ES-I3 (cell line): Measurements from ENCODE around the gene IFITM5.
A peak's percentile ranks its signal among the peaks of the same experiment; 100 is the strongest.
"Not testable (repeated sequence)": the region's sequence is repeated elsewhere in the genome, so short reads cannot be mapped to it uniquely, and the experiment has no call there.

Source experiments
- H3K36me3 ChIP-seq: 2 replicates; pipeline ENCODE4 v1.6.1; 2013; ENCODE audit warnings: mild to moderate bottlenecking, low read length, control low read depth, moderate library complexity; ENCODE audit not compliant: insufficient read depth
- H3K4me1 ChIP-seq: 2 replicates; pipeline ENCODE4 v1.6.1; 2013; ENCODE audit warnings: mild to moderate bottlenecking, control low read depth, low read length; ENCODE audit not compliant: insufficient read depth
- H3K9ac ChIP-seq: 2 replicates; pipeline ENCODE4 v1.6.1; 2013; ENCODE audit warnings: low read depth, mild to moderate bottlenecking, low read length, moderate library complexity
- H3K9me3 ChIP-seq: 2 replicates; pipeline ENCODE4 v1.6.1; 2013; ENCODE audit warnings: mild to moderate bottlenecking, low read length, moderate library complexity; ENCODE audit not compliant: control insufficient read depth, insufficient read depth

The IFITM5 gene

DNA sequence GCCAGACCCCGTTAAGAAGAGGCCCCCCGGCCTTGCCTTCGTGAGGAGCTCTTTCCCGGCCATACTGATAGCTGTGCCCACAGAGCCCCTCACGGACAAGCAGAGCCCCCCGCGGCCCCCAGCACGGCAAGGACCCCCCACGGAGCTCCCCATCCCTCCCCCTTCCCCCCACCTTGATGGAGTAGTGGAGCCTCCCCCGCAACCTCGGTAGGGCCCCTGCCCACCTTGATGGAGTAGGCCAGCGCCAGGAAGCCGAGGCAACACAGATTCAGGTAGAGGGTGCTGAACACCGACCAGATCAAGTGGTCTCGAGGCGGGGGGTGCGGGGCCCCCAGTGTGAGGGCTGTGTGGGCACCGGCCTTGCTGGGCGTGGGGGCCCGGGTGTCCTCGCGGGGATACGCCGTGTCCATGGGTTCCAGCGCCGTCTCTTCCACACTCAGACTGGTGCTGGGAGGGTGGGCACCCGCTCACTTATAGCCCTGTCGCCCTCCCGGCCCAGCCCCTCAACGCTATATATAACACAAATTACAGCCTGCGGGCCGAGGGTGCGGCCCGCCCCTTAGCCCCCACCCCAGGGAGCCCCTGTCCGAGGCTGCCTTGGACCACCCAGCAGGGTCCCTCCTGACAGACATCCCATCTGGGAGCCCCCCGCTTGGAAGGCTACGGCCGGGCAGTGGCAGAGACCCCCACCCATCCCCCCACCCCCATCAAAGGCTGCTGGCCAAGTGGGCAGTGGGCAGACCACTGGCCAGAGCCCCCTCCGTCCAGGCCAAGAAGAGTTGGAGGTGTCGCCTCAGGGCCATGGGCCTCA is at the start of gene IFITM5:
Gene IFITM5, minus strand, starts transcription at position 446 of the 811 bp plus-strand sequence. Its CDS starts 36 bp downstream, at position 410.
- Histone ChIP-seq H3K4me1 (peaks cover 8% of the 10 kb centered on the region; the same call in 1 of the 2 replicates), H3K9ac (no peak within 1 kb of the TSS), H3K36me3 (no peaks in the 10 kb centered on the region), H3K9me3 (no peaks in the 10 kb centered on the region)

DNA sequence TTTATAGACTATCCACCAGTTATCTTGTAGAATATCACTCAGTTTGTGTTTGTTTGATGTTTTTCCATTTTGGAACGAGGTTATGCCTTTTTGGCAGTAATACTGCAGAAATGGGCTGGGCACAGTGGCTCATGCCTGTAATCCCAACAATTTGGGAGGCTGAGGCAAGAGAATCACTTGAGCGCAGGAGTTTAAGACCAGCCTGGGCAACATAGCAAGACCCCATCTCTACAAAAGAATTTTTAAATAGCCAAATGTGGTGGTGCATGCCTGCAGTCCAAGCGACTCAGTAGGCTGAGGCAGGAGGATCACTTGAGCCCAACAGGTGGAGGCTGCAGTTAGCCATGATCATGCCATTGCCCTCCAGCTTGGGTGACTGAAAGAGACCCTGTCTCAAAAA is 47.2 kb upstream of the IFITM5 start:
- H3K4me1 ChIP-seq, result no peaks in the 10 kb centered on the region; the same call in 1 of the 2 replicates
- no peaks in the 10 kb centered on the region for H3K36me3 ChIP-seq
- H3K9me3 ChIP-seq, result no peaks in the 10 kb centered on the region
- no peak overlapping the region for H3K9ac ChIP-seq

DNA sequence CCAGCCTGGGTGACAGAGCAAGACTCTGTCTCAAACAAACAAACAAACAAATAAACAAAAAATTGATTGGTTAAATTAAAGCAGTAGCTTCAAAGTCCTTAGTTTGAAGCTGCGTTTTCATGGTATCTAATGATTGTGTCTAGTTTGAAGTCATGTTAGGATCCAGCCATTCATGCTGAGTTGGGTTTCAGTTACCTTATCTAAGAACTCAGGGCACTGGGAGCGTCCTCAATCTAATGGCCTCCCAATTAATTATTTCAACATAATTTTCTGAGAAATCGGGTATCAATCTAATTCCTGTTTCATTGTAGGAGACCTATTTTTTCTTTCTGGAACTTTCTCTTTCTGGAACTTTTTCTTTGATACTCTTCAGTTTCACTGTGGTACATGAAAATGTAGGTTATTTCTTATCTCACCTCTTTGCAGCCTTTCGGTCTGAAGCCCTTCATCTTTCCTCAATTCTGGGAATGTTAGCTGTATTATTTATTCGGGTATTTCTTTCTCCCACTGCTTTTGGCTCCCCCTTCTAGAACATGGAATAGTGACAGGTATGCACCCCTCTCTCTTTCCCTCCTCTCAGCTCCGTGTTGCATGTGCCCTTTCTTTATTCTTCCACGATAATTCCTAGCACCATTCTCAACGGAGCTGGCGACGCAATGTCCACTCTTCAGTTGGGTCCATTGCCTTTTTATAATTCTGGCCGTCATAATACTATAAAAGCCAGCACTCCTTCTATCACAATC is 45.7 kb upstream of the IFITM5 start:
- Histone ChIP-seq H3K9me3 (no peaks in the 10 kb centered on the region), H3K36me3 (no peaks in the 10 kb centered on the region), H3K4me1 (peaks cover 12% of the 10 kb centered on the region), H3K9ac (no peak overlapping the region)

DNA sequence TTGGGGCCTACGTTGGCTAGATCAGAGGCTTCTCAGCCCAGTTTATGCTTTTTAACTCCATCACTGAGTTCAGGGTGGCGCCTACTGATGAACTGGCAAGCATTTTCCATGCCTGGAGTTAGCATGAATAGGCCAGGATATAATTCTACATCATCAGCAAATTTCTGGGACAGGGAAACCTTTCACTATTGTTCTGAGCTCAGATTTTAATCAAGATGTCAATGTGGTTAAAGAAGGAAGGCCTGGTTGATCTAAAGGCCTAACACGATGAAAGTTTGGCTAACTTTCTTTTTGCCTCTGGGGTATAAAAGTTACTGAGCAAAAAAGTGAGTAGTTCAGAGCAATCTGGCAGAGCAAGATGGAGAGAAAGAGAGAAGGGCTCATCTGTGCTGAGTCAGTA is 43.0 kb upstream of the IFITM5 start:
- no peaks in the 10 kb centered on the region for H3K36me3 ChIP-seq
- no peak overlapping the region for H3K9ac ChIP-seq
- no peaks in the 10 kb centered on the region for H3K9me3 ChIP-seq
- H3K4me1 ChIP-seq, result peaks cover 12% of the 10 kb centered on the region

DNA sequence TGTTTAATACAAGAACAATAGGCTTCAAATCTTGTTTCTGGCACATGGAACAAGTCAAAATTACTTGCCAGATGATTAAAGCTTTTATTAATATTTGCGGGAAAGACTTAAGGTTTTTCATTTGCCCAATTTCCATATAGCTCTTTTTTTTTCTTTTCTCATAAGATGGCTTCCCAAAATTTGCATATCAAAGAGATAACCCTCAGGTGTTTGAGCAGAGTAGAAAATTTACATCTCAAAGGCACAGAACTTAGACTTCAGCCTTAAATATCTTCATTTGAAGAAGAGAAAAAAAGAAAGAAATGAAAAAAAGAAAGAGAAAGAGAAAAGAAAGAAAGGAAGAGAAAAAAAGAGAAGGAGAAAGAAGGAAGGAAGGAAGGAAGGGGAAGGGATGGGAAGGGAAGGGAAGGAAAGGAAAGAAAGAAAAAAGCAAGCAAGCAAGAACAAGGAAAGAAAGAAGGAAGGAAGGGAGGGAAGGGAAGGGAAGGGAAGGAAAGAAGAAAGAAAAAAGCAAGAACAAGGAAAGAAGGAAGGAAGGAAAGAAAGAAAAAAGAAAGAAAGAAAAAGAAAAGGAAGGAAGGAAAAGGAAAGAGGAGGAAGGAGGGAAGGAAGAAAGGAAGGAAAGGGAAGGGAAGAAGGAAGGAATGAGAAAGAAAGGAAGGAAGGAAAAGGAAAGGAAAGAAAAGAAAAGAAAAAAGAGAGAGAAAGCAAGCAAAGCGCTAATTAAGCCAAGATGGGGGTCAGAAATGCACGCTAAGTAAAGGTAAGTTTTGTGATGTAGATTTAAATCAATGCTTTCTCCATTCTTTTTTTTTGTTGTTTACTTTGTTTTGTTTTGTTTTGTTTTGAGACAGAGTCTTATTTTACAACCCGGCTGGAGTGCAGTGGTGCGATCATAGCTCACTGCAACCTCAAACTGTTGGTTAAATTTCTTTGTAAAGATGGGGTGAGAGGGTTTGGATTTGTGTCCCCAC is 41.5 kb upstream of the IFITM5 start:
- Histone ChIP-seq H3K9me3 (no peaks in the 10 kb centered on the region), H3K9ac (no peak overlapping the region), H3K36me3 (no peaks in the 10 kb centered on the region), H3K4me1 (peaks cover 22% of the 10 kb centered on the region)

DNA sequence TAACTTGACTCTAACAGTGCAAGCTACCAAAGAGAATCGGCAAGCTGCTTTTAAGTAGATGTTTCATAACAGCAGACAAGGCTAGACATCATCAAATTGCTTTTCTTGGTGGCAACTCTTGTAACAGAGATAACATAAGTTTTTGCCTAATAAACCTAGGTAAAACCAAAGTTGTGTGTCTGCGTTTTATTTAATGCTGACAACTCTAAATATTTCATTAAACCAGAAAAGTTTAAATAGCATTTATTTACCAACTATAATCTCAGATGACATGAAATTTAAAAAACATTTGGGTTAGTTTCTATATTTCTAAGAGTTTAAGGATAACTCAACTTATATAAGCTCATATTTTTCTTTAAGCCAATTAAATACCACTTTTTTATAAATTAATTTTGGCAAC is 40.6 kb upstream of the IFITM5 start:
- Histone ChIP-seq H3K36me3 (no peaks in the 10 kb centered on the region), H3K4me1 (peaks cover 29% of the 10 kb centered on the region), H3K9me3 (no peaks in the 10 kb centered on the region), H3K9ac (no peak overlapping the region)

DNA sequence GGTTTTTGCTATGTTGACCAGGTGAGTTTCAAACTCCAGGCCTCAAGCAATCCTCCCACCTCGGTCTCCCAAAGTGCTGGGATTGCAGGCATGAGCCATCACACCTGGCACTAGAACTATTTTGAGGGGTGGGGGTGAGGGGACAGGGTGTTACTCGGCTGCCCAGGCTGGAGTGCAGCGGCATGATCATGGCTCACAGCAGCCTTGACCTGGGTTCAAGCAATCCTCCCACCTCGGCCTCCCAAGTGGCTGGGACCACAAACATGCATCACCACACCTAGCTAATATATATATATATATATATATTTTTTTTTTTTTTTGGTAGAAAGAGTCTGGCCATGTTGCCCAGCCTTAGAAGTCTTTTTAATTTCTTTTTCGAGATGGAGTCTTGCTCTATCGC is 38.4 kb upstream of the IFITM5 start:
- H3K9me3 ChIP-seq, result no peaks in the 10 kb centered on the region; the same call in 1 of the 2 replicates
- H3K9ac ChIP-seq, result no peak overlapping the region
- H3K36me3 ChIP-seq, result no peaks in the 10 kb centered on the region
- peaks cover 37% of the 10 kb centered on the region for H3K4me1 ChIP-seq

DNA sequence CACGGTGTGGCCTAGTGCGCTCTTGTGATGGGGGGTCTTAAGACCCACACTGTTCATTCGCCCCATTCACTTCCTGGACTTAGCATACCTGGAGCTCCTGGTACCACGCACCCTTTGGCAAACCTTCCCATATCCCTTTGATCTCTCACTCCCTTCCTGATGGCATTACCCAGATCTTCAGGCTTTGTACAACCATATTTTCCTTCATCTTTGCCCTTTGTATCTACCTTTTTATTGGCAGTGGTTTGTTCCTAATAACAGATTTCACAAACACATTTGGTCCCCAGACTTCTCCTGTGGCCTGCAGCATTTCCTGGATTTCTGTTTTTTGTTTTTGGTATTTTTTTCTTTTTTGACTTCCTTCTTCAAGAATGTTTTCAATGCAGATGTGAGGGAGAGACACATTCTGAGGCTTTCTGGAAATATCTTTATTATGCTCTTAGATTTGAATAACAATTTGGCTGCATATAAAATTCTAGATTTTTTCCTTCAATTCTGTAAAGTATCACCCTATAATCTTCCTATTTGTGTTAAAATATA is 37.4 kb upstream of the IFITM5 start:
- Histone ChIP-seq H3K4me1 (peaks cover 37% of the 10 kb centered on the region), H3K9me3 (no peaks in the 10 kb centered on the region; the same call in 1 of the 2 replicates), H3K9ac (no peak overlapping the region), H3K36me3 (no peaks in the 10 kb centered on the region)

DNA sequence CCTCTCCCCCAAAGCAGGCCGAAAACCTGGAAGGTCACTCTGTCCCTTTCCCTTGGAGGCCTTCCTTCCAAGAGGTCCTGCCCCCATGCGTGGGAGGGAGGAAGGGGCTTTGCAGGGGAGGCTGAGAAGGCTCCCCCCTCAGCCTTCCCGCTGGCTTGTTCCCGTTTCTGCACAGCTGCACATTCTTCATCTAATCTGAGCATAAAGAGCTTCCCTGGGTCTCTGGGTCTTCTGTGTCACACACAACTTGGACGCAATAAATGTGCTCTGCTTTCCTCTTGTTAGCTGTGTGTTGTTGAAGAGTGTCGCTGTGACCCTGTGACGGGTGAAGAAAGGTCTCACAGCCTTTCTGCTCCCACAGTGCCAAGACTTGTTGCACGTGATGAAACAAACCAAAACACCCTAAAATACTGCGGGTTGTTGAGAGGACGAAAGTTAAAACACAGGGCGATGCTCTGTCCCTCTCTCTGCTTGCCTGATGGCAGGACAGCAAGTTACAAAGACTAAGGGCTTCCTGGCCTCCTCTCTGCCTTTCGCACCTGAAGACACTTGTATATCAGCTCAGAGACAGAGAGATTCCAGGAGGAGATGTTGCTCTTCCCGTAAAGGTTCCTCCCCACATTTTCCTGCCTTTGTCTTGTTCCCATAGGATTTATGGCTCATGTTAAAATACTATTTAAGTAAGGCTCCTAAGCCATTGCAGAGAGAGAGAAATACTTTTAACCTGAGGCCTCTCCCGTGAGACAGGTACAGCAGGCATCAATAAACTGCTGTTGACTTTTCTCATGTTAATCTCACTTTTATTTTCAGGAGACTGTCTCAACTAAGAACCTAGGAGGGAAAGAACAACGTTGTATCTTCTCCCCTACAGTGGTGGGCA is 36.7 kb upstream of the IFITM5 start:
- no peaks in the 10 kb centered on the region; the same call in 1 of the 2 replicates for H3K9me3 ChIP-seq
- H3K36me3 ChIP-seq, result no peaks in the 10 kb centered on the region
- peaks cover 33% of the 10 kb centered on the region for H3K4me1 ChIP-seq
- no peak overlapping the region for H3K9ac ChIP-seq

DNA sequence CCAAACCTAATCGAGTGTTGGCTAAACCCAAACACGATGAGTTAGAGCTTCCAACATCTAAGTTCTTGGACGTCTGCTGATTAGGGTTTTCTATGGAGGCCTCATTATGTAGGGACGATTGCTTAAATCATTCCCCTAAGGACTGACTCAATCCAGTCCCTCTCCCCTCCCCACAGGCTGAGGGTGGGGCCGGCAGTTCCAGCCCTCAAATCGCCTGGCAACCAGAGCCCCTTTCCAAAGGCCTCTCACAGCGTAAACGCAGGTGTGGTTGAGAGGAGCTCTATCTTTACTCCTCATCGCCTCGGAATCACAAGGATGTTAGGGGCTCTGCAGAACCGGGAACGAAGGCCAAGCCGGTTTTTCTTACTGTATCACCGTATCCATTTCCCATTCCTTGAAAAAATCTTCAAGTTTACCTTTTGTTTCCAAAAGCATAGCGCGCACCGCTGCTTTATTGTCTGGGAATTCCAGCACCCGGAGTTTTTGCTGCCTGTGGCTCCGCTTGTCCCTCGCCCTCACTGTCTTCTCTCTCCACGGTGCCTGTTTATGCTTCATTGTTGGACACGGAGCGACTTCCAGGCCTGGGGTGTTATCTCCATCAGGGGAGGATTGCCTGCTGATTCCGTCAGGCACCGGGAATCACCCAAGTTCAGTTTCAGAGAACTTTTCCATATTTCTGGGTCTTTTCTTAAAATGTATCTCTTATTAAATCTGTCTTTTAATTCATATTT is 35.1 kb upstream of the IFITM5 start:
- Histone ChIP-seq H3K9me3 (no peaks in the 10 kb centered on the region; the same call in 1 of the 2 replicates), H3K4me1 (peaks cover 25% of the 10 kb centered on the region), H3K9ac (peak overlapping the region; percentile 59), H3K36me3 (no peaks in the 10 kb centered on the region)

DNA sequence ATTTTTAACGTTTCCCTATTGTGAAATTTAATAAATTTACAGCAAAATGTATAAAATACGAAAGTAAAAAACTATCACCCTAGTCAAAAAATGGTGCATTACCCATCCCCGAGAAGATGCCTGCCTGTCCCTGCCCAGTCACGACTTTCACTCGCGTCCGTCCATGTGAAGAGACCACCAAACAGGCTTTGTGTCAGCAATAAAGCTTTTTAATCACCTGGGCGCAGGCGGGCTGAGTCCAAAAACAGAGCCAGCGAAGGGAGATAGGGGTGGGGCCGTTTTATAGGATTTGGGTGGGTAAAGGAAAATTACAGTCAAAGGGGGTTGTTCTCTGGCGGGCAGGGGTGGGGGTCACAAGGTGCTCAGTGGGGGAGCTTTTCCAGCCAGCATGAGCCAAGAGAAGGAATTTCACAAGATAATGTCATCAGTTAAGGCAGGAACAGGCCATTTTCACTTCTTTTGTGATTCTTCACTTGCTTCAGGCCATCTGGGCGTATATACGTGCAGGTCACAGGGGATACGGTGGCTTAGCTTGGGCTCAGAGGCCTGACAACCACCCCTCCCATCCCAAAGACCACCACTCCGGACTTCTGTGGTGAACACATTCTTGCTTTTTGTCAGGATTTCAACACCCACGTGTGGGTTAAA is 34.4 kb upstream of the IFITM5 start:
- Histone ChIP-seq H3K4me1 (peaks cover 25% of the 10 kb centered on the region), H3K9ac (peak overlapping the region; percentile 59)

More for the DNA sequence above, 34.4 kb upstream of the IFITM5 start:
- H3K9me3 ChIP-seq, H3K36me3 ChIP-seq: not testable (repeated sequence)
